HG02588 (cell line): ENCODE results near the gene RAB31.

Experiments used
- ATAC-seq: cut with Tn5 transposase; IDR thresholded peaks from one replicate; pipeline ENCODE4 v1.9.1; 2021; ENCODE audit warnings: mild to moderate bottlenecking, moderate library complexity; ENCODE audit not compliant: unreplicated experiment

Gene RAB31

GRCh38 chr18:9737006-9737405 lies 28.9 kb downstream of the RAB31 start:
- no peak for ATAC-seq

- ATAC-seq, result no peak
These were observed 29.5 kb downstream of the RAB31 start for GRCh38 chr18:9737472-9738121.

GRCh38 chr18:9738266-9738969 lies 30.3 kb downstream of the RAB31 start:
- ATAC-seq, result no peak

DNA sequence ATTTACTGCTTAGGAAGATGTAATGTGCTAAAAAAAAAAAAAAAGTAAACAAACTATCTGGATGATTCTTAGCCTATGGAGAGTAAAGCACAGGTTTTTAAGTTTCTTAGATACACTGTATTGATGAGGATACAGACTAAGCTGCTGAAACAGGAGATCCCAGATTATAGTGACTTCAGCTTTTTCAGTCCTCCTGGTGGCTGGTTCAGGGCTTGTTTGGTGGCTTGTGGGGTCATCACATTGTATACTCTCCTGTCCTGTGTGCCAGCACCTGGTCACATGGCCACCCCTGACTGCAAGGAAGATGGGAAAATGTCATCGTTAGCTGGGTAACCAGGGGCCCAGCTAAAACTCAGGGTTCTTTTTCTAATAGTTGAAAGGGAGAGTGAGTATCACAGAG lies 31.4 kb downstream of the RAB31 start:
- ATAC-seq, result no peak

- ATAC-seq, result no peak
These were observed 32.0 kb downstream of the RAB31 start for GRCh38 chr18:9740071-9740470.

DNA sequence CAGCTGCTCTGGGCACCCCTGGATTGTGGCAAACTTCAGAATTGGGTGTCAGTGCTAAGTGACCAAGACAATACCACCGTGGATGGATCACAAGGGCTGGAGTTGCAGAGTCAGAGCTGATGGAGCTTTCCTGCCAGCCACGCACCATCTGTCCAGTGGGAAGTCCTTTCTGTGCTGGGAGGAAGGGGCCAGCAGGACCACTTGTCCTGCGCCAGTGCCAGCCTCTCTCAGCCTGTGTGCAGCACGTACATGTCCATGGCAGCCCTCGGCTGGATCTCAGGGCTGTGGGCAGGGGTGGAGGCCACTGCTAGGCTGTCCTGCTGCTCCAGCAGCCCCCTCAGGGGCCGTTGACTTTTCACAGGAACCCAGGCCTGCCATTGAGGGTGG lies 33.3 kb downstream of the RAB31 start:
- ATAC-seq, result no peak

DNA sequence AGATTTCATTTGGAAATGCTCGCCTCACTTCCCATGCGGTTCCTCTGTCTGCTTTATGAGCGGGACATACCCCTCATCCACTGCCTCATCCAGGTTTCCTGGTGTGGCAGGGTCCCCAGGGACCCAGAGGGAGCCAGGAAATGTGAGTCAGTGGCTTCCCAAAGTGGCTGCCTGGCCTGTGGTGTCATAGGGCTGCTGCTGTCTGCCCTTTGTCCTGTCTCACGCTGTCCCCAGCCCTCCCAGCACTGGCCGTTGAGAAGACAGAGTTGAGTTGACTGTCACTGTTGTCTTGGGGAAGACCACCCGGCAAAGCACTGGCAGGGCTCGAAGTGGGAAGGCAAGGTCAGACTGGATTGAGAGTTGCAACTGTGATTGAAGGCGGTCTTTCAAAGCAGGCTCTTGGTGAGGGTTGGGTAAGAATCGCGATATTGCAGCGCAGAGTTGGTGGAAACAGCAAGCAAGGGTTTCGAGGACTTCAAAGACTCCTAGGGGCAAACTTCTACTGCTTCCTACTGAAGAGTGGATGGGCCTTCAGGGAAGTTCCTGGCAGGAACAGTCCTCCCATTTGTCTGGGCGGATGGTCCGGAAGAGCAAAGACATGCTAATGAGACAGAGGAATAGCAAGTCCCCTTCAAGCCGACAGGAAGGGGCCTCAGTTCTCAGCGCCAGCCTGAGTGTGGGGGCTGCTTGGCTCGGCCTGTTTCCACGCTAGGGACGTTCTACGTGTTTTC lies 33.9 kb downstream of the RAB31 start:
- no peak for ATAC-seq

DNA sequence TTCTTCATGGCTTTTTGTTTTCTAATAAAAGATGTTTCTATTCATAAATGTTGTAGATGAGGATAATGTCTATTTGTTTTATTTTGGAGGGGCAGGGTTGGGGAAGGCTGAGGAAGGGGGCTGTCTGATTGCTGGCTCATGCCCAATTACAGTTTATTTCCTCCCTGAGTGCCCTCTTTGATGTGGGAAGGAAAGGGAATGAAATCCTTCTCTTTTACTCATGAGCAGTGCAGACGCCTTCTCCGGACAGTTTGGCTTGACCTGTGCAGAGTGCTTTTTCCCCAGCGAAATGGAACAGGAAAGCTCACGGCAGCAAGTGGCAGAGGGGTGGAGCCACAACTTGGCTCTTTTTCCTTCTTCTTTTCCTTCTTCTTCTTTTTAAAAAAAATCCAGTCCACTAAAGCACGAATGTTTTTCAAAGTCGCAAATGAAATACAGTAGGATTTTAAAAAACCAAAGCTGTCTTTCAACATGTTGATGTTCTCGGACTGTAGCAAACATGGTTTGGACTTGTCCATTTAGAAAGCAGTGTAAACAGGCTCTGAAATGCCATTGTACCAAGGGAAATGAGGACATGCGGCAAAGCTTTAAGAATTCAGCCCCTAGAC lies 34.5 kb downstream of the RAB31 start:
- no peak for ATAC-seq

DNA sequence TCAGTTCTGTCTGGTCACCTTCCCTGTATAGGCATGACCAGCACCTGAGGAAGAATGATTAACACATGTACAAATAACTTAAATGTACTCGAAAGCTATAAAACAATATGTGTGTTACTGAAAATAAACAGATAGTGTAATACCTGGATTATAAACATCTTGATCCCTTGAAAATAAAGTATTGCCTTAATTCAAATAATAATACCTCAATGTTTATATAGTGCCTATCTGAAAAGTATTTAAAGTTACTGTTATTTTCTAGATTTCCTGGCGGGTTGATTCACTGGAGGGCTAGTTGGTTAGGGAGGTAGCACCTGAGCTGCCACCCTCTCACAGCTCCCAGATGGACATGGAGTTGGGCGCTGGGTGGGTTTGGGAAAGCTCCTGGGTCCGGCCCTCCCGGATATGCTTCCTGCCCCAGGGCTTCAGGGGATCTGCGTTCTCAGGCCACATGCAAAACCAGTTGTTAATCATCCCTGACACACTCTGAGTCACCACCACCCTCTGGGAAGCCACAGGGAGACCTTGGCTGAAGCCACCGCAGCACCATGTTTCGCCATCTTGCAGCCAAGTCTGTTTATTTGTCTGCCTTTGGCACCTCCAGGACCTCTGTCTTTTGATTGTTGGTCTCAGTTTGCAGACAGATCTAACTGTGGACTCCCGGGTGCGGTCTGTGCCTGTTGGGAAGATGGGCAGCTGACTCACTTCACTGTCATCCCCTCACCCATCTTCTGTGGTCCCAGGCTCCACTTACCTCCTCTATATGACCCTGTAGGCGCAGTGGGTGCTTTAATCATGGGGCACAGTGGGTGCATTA lies 35.3 kb downstream of the RAB31 start:
- ATAC-seq, result no peak

DNA sequence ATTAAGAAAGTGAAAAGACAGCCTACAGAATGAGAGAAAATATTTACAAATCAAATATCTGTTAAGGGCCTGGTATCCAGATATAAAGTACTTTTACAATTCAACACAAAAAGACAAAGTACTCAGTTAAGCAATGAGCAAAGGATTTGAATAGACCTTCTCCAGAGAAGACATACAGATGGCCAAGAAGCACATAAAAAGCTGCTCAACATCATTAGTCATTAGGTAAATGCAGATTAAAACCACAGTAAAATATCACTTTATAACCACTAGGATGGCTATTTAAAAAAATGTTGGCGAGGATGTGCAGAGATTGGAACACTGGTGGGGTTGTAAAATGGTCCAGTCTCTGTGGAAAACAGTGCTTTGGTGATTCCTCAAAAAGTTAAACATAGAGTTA lies 38.9 kb downstream of the RAB31 start:
- no peak for ATAC-seq

DNA sequence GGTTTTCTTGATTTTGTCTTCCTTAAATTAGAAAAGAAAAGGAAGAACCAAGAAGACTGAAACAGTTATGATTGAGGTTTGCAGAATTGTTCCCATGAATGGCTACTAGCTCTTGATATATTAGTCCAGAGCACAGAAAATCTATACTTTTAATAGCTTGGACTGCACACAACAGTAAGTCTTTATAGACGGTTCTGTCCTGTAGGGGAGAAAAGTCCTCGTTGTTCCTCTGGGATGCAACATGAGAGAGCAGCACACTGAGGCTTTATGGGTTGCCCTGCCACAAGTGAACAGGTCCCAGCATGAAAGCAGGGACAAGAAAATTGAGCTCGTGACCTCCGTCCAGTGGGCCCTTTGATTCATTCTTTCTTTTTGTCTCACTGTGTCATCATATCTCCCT lies 41.5 kb downstream of the RAB31 start:
- no peak for ATAC-seq

GRCh38 chr18:9750112-9750511 lies 42.0 kb downstream of the RAB31 start:
- no peak for ATAC-seq

DNA sequence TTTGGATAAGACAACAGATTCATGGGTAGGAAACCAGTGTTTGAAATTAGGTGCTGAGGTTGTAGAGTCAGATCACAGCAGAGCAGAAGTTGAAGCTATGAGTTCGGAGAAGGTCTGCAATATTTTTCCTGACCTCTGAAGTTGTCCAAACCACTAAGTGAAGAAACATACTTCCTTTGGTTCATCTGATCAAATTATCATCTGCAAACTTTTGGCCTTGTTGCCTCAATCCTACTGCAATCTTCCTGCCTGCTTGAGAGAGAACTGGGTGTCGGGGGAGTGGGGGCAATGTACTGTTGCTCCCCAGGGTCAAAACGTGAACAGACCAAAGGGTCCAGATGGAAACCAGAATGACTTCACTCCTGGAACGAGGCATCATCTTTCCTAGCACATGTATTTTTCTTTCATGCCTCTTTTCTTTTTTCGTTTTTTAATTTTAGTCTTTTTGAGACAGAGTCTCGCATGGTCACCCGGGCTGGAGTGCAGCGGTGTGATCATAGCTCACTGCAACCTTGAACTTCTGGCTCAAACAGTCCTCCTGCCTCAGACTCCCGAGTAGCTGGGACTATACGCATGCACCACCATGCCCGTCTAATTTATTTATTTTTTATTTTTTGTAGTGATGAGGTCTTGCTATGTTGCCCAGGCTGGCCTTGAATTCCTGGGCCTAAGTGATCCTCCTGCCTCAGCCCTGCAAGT lies 42.7 kb downstream of the RAB31 start:
- no peak for ATAC-seq

DNA sequence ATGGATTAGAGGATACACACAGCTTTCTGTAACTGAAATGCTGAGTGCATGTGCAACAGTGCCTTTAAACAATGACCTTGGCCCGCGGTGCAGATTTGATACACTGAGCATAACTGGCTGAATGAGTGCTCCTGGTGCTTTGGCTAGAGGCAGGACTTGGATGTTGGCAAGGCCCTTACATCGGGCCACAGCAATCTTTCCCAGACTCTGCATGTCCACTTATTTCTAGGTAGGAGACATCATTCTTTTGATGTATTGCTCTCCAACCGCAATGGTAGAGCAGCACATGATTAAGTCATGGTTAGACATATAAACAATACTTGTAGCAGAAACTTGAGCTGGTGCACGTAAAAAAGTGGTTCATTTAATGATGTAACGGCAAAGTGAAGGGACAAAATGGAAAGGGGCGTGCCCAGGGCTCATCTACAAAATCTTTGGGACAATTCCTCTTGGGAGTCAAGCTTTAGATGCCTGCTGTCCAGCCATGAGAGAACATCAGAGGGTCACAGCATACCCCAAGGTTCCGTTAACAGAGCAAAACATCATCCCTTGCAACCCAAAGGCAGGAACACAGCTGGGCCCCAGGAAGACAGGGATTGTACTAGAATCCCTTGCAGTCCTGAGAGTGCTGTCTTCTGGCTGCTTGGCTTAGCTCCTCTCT lies 43.4 kb downstream of the RAB31 start:
- ATAC-seq, result no peak

DNA sequence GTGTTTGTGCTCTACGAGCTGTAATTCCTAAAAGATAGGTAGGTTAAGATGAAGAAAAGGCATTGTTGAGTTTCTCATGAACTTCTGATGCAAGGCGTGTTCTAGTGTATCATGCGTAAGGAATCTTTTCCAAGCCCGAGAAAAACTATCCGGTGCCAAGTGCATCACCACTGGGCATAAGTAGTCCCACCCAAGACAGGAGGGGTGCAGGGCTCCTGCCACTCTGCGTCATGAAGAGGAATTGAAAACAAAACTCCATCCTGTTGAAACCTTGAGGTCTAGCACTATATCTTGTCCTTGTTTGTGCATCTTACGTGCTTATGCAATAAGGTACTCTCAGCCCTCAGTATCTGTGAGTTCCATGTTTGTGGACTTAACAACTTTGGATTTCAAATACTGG lies 45.7 kb downstream of the RAB31 start:
- ATAC-seq, result no peak

DNA sequence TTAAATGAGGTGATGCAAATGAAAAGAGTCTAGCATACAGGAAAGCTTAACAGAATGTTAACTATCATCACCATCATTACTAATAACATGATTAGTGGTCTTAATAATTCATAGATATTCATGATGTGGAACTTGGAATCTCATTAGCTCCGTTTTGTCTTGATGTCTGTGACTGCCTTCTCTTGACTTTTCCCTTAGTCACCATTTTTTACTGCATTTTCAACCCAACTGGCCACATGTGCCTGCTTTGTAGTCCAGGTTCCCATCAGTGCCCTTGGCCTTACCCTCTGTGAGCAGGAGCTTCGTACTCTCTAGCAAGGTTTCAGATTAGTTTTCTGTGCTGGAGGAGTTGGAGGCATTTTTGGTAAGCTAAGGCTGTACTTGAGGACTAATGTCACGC lies 47.0 kb downstream of the RAB31 start:
- no peak for ATAC-seq

- no peak for ATAC-seq
These were observed 47.5 kb downstream of the RAB31 start for GRCh38 chr18:9755615-9756014.

- ATAC-seq, result no peak
These were observed 48.3 kb downstream of the RAB31 start for GRCh38 chr18:9756271-9756932.

DNA sequence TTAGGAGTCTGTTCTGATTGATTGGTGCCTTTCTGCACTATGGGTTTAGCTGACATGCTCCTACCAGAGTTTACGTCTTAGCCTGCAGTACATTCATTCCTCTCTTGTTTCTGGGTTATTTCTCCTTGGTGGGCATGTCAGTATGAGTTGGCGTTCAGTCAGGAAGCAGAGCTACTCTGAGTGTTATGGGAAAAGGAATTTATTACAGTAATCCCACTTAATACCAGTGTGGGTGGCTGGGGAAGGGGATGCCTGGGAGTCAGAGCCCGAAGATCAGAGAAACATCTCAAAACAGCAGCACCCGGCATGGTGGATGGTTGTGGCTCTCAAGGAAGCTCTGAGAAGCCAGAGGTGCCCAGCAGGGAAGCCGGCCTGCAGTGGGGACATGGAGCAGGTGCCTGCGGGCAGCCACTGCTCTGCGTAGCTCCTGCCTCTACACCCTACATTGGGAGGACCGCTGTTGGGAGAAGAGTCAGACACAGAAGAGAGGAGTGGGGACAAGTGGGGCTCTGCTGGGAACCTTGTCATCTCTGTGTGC lies 48.9 kb downstream of the RAB31 start:
- no peak for ATAC-seq
